ENCODE measurements around the gene EIF4A3.

DNA sequence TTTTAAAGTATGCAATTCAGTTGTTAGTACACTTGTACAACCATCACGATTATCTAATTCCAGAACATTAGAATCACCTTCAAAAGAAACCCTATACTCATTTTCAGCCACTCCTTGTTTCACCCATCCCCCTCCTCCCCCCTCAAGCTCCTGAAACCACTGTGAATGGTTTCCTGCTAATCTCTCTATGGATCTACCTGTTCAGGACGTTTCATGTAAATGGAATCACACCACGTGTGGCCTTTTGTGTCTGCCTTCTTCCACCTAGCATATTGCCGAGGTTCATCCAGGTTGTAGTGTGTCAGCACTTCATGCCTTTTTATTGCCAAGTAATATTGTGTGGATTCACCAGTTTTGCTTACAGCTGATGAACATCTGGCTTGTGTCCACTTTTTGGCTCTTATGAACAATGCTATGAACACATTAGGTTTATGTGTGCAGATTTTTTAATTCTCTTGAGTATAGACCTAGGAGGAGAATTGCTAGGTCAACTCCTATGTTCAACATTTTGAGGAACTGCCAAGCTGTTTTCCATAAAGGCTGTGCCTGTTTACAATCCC is 17.8 kb downstream of the EIF4A3 start:
- TF ChIP-seq BHLHE40 (IDR thresholded peaks at IDR 0.05; ENCODE audit: borderline replicate concordance) (no peak), ELF4 (IDR thresholded peaks at IDR 0.05) (no peak), NFRKB (IDR thresholded peaks at IDR 0.05) (no peak), FOXM1 (IDR thresholded peaks at IDR 0.05; ENCODE audit: borderline replicate concordance) (no peak)
